H1 (cell line): Measurements from ENCODE around the gene FOXP2. TPM values are rescaled to one million over a fixed set of nuclear protein-coding genes. Genes with fewer than 3 reads are reported as not detected.

Experiments used
- CTCF ChIA-PET: fragments of 300-600 bp; sonication (Branson Sonifier 250); formaldehyde crosslinking; loops from one replicate; lab custom pipeline; 2021; ENCODE audit not compliant: partially characterized antibody; lab: Charles Lee
- POLR2A ChIA-PET: fragments of 300-600 bp; sonication (Branson Sonifier 250); formaldehyde crosslinking; loops from one replicate; lab custom pipeline; 2021; ENCODE audit warnings: inconsistent platforms; ENCODE audit not compliant: partially characterized antibody; lab: Charles Lee
- DNase-seq, 2 experiments: peaks; one replicate each; pipeline versions ENCODE4 v3.0.0 to v3.0.0-alpha.2; 2010 to 2022; ENCODE audit warnings: low spot score in 2 of 2, low read depth in 1 of 2, mixed read lengths in 1 of 2
- FAIRE-seq: peaks from 2 replicates; lab custom pipeline; 2011; peaks lifted over from hg19 to GRCh38; lab: Jason Lieb, UNC
- H2AFZ ChIP-seq: 2 replicates; pipeline ENCODE4 v1.8.1; 2012; ENCODE audit warnings: low read length, inconsistent platforms
- H2AK5ac ChIP-seq: 2 replicates; pipeline ENCODE4 v1.6.1; 2013; ENCODE audit warnings: low read depth, low read length
- H2BK120ac ChIP-seq: replicated peaks from 2 replicates; pipeline ENCODE3; 2013; ENCODE audit warnings: low read depth, low read length, inconsistent platforms
- H2BK12ac ChIP-seq: 2 replicates; pipeline ENCODE4 v1.6.1; 2013; ENCODE audit warnings: low read depth, low read length
- H2BK15ac ChIP-seq: 2 replicates; pipeline ENCODE4 v1.6.1; 2013; ENCODE audit warnings: low read length
- H2BK20ac ChIP-seq: 2 replicates; pipeline ENCODE4 v1.6.1; 2013; ENCODE audit warnings: low read length
- H2BK5ac ChIP-seq: 2 replicates; pipeline ENCODE4 v1.6.1; 2013; ENCODE audit warnings: low read depth, low read length
- H3K14ac ChIP-seq: 2 replicates; pipeline ENCODE4 v1.6.1; 2013; ENCODE audit warnings: inconsistent platforms; ENCODE audit not compliant: insufficient read length
- H3K18ac ChIP-seq: 2 replicates; pipeline ENCODE4 v1.6.1; 2013; ENCODE audit warnings: low read length; ENCODE audit errors: extremely low read depth
- H3K23ac ChIP-seq: 2 replicates; pipeline ENCODE4 v1.6.1; 2013; ENCODE audit warnings: inconsistent platforms; ENCODE audit not compliant: insufficient read length
- H3K23me2 ChIP-seq: 2 replicates; pipeline ENCODE4 v1.6.1; 2013; ENCODE audit warnings: low read depth, low read length
- H3K27ac ChIP-seq: 2 replicates; pipeline ENCODE4 v1.6.1; 2011; ENCODE audit warnings: low read depth, low read length, inconsistent platforms
- H3K27me3 ChIP-seq, 4 experiments: replicated peaks in 1 of 4; 1 replicate in 1 of 4; 2 replicates in 3 of 4; pipeline versions ENCODE4 v1.6.1 to v1.8.1; 2011 to 2013; ENCODE audit warnings: low read length in 3 of 4, mild to moderate bottlenecking in 3 of 4, inconsistent platforms in 2 of 4, mixed read lengths in 2 of 4, moderate library complexity in 1 of 4; ENCODE audit not compliant: control insufficient read depth in 3 of 4, insufficient read depth in 3 of 4; ENCODE audit errors: extremely low read depth in 1 of 4
- H3K36me3 ChIP-seq, 4 experiments: 2 replicates each; pipeline versions ENCODE4 v1.6.1 to v1.8.1; 2011 to 2013; ENCODE audit warnings: mild to moderate bottlenecking in 4 of 4, low read length in 3 of 4, moderate library complexity in 2 of 4, control low read depth in 1 of 4, inconsistent platforms in 1 of 4; ENCODE audit not compliant: insufficient read depth in 4 of 4, control insufficient read depth in 2 of 4
- H3K4ac ChIP-seq: replicated peaks from 2 replicates; pipeline ENCODE3; 2013; ENCODE audit warnings: low read length, low read depth, mixed read lengths, inconsistent platforms; ENCODE audit not compliant: insufficient read length
- H3K4me1 ChIP-seq, 4 experiments: replicated peaks in 1 of 4; 1 replicate in 1 of 4; 2 replicates in 3 of 4; pipeline versions ENCODE4 v1.6.1 to v1.8.1; 2011 to 2013; ENCODE audit warnings: low read length in 3 of 4, inconsistent platforms in 2 of 4, mixed read lengths in 1 of 4; ENCODE audit not compliant: insufficient read depth in 4 of 4, control insufficient read depth in 3 of 4
- H3K4me2 ChIP-seq, 2 experiments: 2 replicates each; pipeline versions ENCODE4 v1.6.1 to v1.8.1; 2011 to 2013; ENCODE audit warnings: low read depth in 2 of 2, low read length in 2 of 2, control low read depth in 1 of 2, inconsistent platforms in 1 of 2, mild to moderate bottlenecking in 1 of 2; ENCODE audit not compliant: insufficient read depth in 1 of 2
- H3K4me3 ChIP-seq, 4 experiments: fragments of 200-600, 300-600 bp in 1 of 4; sonication (generic), shearing (Covaris generic), sonication (Bioruptor Twin) in 1 of 4; 2 replicates each; pipeline versions ENCODE4 v1.5.1 to v1.8.1; 2011 to 2016; ENCODE audit warnings: low read length in 4 of 4, low read depth in 3 of 4, control low read depth in 2 of 4, inconsistent platforms in 2 of 4, mild to moderate bottlenecking in 2 of 4, mixed read lengths in 1 of 4, moderate library complexity in 1 of 4; ENCODE audit not compliant: insufficient read depth in 2 of 4; ENCODE audit errors: extremely low read depth in 1 of 4
- H3K56ac ChIP-seq: replicated peaks from 2 replicates; pipeline ENCODE3; 2013; ENCODE audit warnings: low read depth, mild to moderate bottlenecking, mixed read lengths, low read length, inconsistent platforms; ENCODE audit not compliant: insufficient read length
- H3K79me1 ChIP-seq: 2 replicates; pipeline ENCODE4 v1.6.1; 2013; ENCODE audit warnings: low read depth, low read length, control low read depth
- H3K79me2 ChIP-seq, 2 experiments: 2 replicates each; pipeline versions ENCODE4 v1.6.1 to v1.8.1; 2012 to 2013; ENCODE audit warnings: low read length in 2 of 2, mild to moderate bottlenecking in 2 of 2, inconsistent platforms in 1 of 2; ENCODE audit not compliant: insufficient read depth in 2 of 2, control insufficient read depth in 1 of 2
- H3K9ac ChIP-seq, 4 experiments: replicated peaks in 1 of 4; 1 replicate in 1 of 4; 2 replicates in 3 of 4; pipeline versions ENCODE4 v1.6.1 to v1.8.1; 2011 to 2013; ENCODE audit warnings: low read depth in 3 of 4, low read length in 3 of 4, control low read depth in 2 of 4, mild to moderate bottlenecking in 2 of 4, moderate library complexity in 2 of 4, inconsistent platforms in 1 of 4; ENCODE audit errors: extremely low read depth in 1 of 4
- H3K9me3 ChIP-seq, 2 experiments: 2 replicates each; pipeline versions ENCODE4 v1.6.1 to v1.8.1; 2012 to 2013; ENCODE audit warnings: mild to moderate bottlenecking in 2 of 2, moderate library complexity in 2 of 2, control low read depth in 1 of 2, inconsistent platforms in 1 of 2, low read depth in 1 of 2, low read length in 1 of 2, mixed read lengths in 1 of 2; ENCODE audit not compliant: insufficient read depth in 2 of 2
- H4K20me1 ChIP-seq, 2 experiments: replicated peaks in 1 of 2; 2 replicates each; pipeline versions ENCODE3 to v1.8.1; 2011 to 2013; ENCODE audit warnings: inconsistent platforms in 2 of 2, low read length in 2 of 2, mild to moderate bottlenecking in 1 of 2; ENCODE audit not compliant: insufficient read depth in 2 of 2, control insufficient read depth in 1 of 2
- H4K5ac ChIP-seq: 2 replicates; pipeline ENCODE4 v1.6.1; 2013; ENCODE audit warnings: low read length, low read depth, mixed read lengths, inconsistent platforms; ENCODE audit not compliant: insufficient read length
- H4K8ac ChIP-seq: 2 replicates; pipeline ENCODE4 v1.8.0; 2013; ENCODE audit warnings: mild to moderate bottlenecking, moderate library complexity, low read length, inconsistent platforms; ENCODE audit not compliant: insufficient read depth; ENCODE audit errors: extremely low read depth
- H4K91ac ChIP-seq: replicated peaks from 2 replicates; pipeline ENCODE3; 2013; ENCODE audit warnings: low read length, mixed read lengths, inconsistent platforms; ENCODE audit not compliant: insufficient read length
- CTBP2 ChIP-seq: IDR thresholded peaks from 2 replicates; pipeline ENCODE4 v1.7.0; 2011; ENCODE audit warnings: borderline replicate concordance, mild to moderate bottlenecking, moderate library complexity, mixed read lengths, low read length; ENCODE audit not compliant: insufficient read depth, insufficient read length
- CTCF ChIP-seq, 3 experiments: IDR thresholded peaks; 1 replicate in 2 of 3; 2 replicates in 1 of 3; pipeline versions ENCODE4 v1.5.1 to v1.6.1; 2011; ENCODE audit warnings: low read length in 3 of 3, mild to moderate bottlenecking in 3 of 3, inconsistent platforms in 2 of 3, low read depth in 1 of 3, moderate library complexity in 1 of 3; ENCODE audit not compliant: insufficient read depth in 1 of 3; ENCODE audit errors: control extremely low read depth in 1 of 3
- EZH2 ChIP-seq: fragments of 200-600 bp; sonication (generic); IDR thresholded peaks from 2 replicates; pipeline ENCODE4 v1.7.1; 2012; ENCODE audit warnings: low read depth, mild to moderate bottlenecking, moderate library complexity, low read length, inconsistent platforms; ENCODE audit not compliant: severe bottlenecking
- POU5F1 ChIP-seq: IDR thresholded peaks from 2 replicates; pipeline ENCODE4 v1.6.1; 2011; ENCODE audit warnings: low read depth, mild to moderate bottlenecking, low read length, moderate library complexity
- RFX5 ChIP-seq: IDR thresholded peaks from 2 replicates; pipeline ENCODE4 v1.6.1; 2011; ENCODE audit warnings: low read depth, low read length, improper control_type of control experiment, borderline replicate concordance
- SAP30 ChIP-seq: fragments of 300-600 bp; sonication (generic); IDR thresholded peaks from 2 replicates; pipeline ENCODE4 v1.7.1; 2012; ENCODE audit warnings: low read length, moderate library complexity, mild to moderate bottlenecking, inconsistent platforms; ENCODE audit not compliant: insufficient read depth, insufficient replicate concordance
- SRF ChIP-seq: IDR thresholded peaks from 2 replicates; pipeline ENCODE4 v1.6.1; 2011; ENCODE audit warnings: mild to moderate bottlenecking, low read depth, low read length, moderate library complexity
- SUZ12 ChIP-seq: fragments of 200-600 bp; sonication (generic); IDR thresholded peaks from 2 replicates; pipeline ENCODE4 v1.6.1; 2012; ENCODE audit warnings: mild to moderate bottlenecking, inconsistent platforms, low read length, moderate library complexity, mixed read lengths
- WGBS, 2 experiments: shearing (Covaris generic) in 1 of 2; methylation state at CpG; one replicate each; pipeline versions ENCODE4 v1.1.6 to v1.1.7; 2013 to 2015; ENCODE audit warnings: low lambda C conversion rate in 2 of 2, mixed read lengths in 2 of 2, inconsistent platforms in 1 of 2, low coverage in 1 of 2, missing lambda C conversion rate in 1 of 2; ENCODE audit not compliant: insufficient replicate concordance in 2 of 2, insufficient coverage in 1 of 2, insufficient read length in 1 of 2; ENCODE audit errors: extremely low coverage in 1 of 2, missing lambda C conversion rate in 1 of 2; 5-methylcytosine and 5-hydroxymethylcytosine counted together
- polyA plus RNA-seq, 7 experiments: library from polyadenylated mRNA; depleted of rRNA in 3 of 7; stranded (reverse) in 5 of 7; unstranded in 2 of 7; fragments of >200 nt in 5 of 7; fragments of 200-250 nt in 2 of 7; gene quantifications; 1 replicate in 5 of 7; 2 replicates in 1 of 7; 4 replicates in 1 of 7; pipeline versions ENCODE4 v1.2.1 to v1.2.3, GENCODE V29; 2011 to 2013; ENCODE audit warnings: missing spikeins in 2 of 7, mixed read lengths in 2 of 7
- total RNA-seq: library from RNA; stranded (reverse); fragmentation: NEBNext Ultra II Directional; extraction: Animal tissue kit (Norgen Biotek cat#: 25700); gene quantifications from 2 replicates; pipeline ENCODE4 v1.2.1, GENCODE V29; 2021
- TF ChIP-seq, protein P1 (sequence below): IDR thresholded peaks from 2 replicates; pipeline ENCODE4 v1.6.1; 2012; ENCODE audit warnings: inconsistent platforms

FOXP2 gene
- total and polyA plus RNA-seq, 2 of the 8 experiments (the other 6 are each of a cell fraction or from before 2014, with no cell fraction given): 0.09 to 0.43 TPM

- Histone ChIP-seq H3K23ac (no peak overlapping the region), H4K91ac (no peak overlapping the region), H3K14ac (no peak overlapping the region), H2BK5ac (no peak overlapping the region), H3K27ac (no peak overlapping the region), H3K4me3 (no peak overlapping the region), H4K5ac (no peak overlapping the region), H3K4me2 (no peak overlapping the region), H4K20me1 (no peaks in the 10 kb centered on the region), H3K79me1 (no peaks in the 10 kb centered on the region), H3K56ac (no peak overlapping the region), H3K36me3 (no peaks in the 10 kb centered on the region), H2AFZ (no peak overlapping the region), H3K4ac (no peak overlapping the region), H3K23me2 (no peaks in the 10 kb centered on the region), H3K9ac (no peak overlapping the region), H3K27me3 (no peaks in the 10 kb centered on the region), H3K4me1 (no peaks in the 10 kb centered on the region), H3K18ac (no peak overlapping the region), H2AK5ac (no peak overlapping the region), H3K9me3 (no peaks in the 10 kb centered on the region), H2BK20ac (no peak overlapping the region), H2BK15ac (no peak overlapping the region), H3K79me2 (no peaks in the 10 kb centered on the region), H2BK120ac (no peak overlapping the region), H2BK12ac (no peak overlapping the region), H4K8ac (no peak overlapping the region)
- WGBS, 2 experiments: 88% methylated on average over 6 of the region's 6 CpGs; no CpG with 5 or more reads in 1 of the 2 experiments
- FAIRE-seq: no peak
- POLR2A ChIA-PET: no interaction called here
- no peak for DNase-seq
- CTCF ChIA-PET: interaction anchor here (1.4 kb wide), 1 partner anchor 391 kb away, joined by 3 read pairs; no protein-coding TSS in a partner anchor
- TF ChIP-seq POU5F1: no peak
- TF ChIP-seq SUZ12: no peak
- no peak for TF ChIP-seq CTCF (IDR thresholded peaks at IDR 0.05; ENCODE audit: control extremely low read depth in 1 of 3, insufficient read depth in 1 of 3, low read depth in 1 of 3, low read length in 3 of 3)
- TF ChIP-seq, protein P1, sequence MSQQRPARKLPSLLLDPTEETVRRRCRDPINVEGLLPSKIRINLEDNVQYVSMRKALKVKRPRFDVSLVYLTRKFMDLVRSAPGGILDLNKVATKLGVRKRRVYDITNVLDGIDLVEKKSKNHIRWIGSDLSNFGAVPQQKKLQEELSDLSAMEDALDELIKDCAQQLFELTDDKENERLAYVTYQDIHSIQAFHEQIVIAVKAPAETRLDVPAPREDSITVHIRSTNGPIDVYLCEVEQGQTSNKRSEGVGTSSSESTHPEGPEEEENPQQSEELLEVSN: no peak
- TF ChIP-seq RFX5: no peak
- TF ChIP-seq SRF: no peak
- no peak for TF ChIP-seq SAP30
- TF ChIP-seq EZH2: no peak
- TF ChIP-seq CTBP2: no peak
These were observed 58.4 kb downstream of the FOXP2 start for GRCh38 chr7:114472896-114473512.
